HepG2 (cell line): ENCODE results near the gene PSMB3. TPM values are rescaled to one million over a fixed set of nuclear protein-coding genes. Genes with fewer than 3 reads are reported as not detected.
A peak's percentile ranks its signal among the peaks of the same experiment; 100 is the strongest.
"Not testable (repeated sequence)": the region's sequence is repeated elsewhere in the genome, so short reads cannot be mapped to it uniquely, and the experiment has no call there.

Source experiments
- ATAC-seq: fragments of 200-7000 bp; cut with Tn5 transposase; 3 replicates; pipeline ENCODE4 v1.9.1; 2020; ENCODE audit warnings: mild to moderate bottlenecking, moderate library complexity
- BruUV-seq: library from RNA; stranded (reverse); fragments of 400-500 nt; replicated peaks from 2 replicates; lab custom pipeline; 2021; lab: Mats Ljungman, UMichigan
- CTCF ChIA-PET: fragments of 300-600 bp; formaldehyde crosslinking; extraction: SDS; loops from one replicate; lab custom pipeline; 2021; ENCODE audit warnings: low total read pairs, inconsistent platforms, low intra/inter-chr PET ratio; lab: Yijun Ruan, JAX
- POLR2A ChIA-PET: fragments of 350-600 bp; sonication (Branson Sonifier 250); formaldehyde crosslinking; loops from one replicate; lab custom pipeline; 2020; ENCODE audit warnings: antibody characterized with exemption, inconsistent platforms; lab: Yijun Ruan, JAX
- DNase-seq: peaks from one replicate; pipeline ENCODE4 v3.0.0-alpha.2; 2015; ENCODE audit warnings: low spot score
- FAIRE-seq: peaks from 3 replicates; lab custom pipeline; 2011; peaks lifted over from hg19 to GRCh38; lab: Jason Lieb, UNC
- H2AFZ ChIP-seq: one replicate; pipeline ENCODE4 v1.6.1; 2011; ENCODE audit warnings: low read length, inconsistent platforms
- H3K27ac ChIP-seq: fragments of 300-600 bp; 3 replicates; pipeline ENCODE4 v1.8.0; 2011; ENCODE audit warnings: mixed run types, mild to moderate bottlenecking, mixed read lengths, low read length, inconsistent platforms; ENCODE audit not compliant: insufficient read depth; ENCODE audit errors: extremely low read length
- H3K27me3 ChIP-seq, 2 experiments: fragments of 200-600 bp in 1 of 2; 2 replicates in 1 of 2; 3 replicates in 1 of 2; pipeline versions ENCODE4 v1.6.0 to v1.8.0; 2011; ENCODE audit warnings: low read length in 2 of 2, mild to moderate bottlenecking in 2 of 2, moderate library complexity in 2 of 2, inconsistent platforms in 1 of 2; ENCODE audit not compliant: insufficient read depth in 2 of 2, control insufficient read depth in 1 of 2
- H3K36me3 ChIP-seq, 2 experiments: fragments of 200-600 bp in 1 of 2; replicated peaks in 1 of 2; 2 replicates in 1 of 2; 3 replicates in 1 of 2; pipeline versions ENCODE4 v1.5.1 to v1.8.0; 2011; ENCODE audit warnings: low read length in 2 of 2, inconsistent platforms in 1 of 2; ENCODE audit not compliant: insufficient read depth in 2 of 2, control insufficient read depth in 1 of 2
- H3K4me1 ChIP-seq: 2 replicates; pipeline ENCODE4 v1.5.1; 2012; ENCODE audit warnings: low read length, inconsistent platforms; ENCODE audit not compliant: insufficient read depth
- H3K4me2 ChIP-seq: 2 replicates; pipeline ENCODE4 v1.6.0; 2011; ENCODE audit warnings: low read depth, low read length, inconsistent platforms
- H3K4me3 ChIP-seq, 3 experiments: fragments of 200-600 bp in 1 of 3; sonication (generic), shearing (Covaris generic) in 1 of 3; replicated peaks in 1 of 3; 2 replicates each; pipeline ENCODE4 v1.5.1; 2011 to 2016; ENCODE audit warnings: low read length in 3 of 3, inconsistent platforms in 2 of 3, low read depth in 2 of 3, mild to moderate bottlenecking in 2 of 3, control low read depth in 1 of 3, mixed read lengths in 1 of 3; ENCODE audit not compliant: insufficient read depth in 1 of 3
- H3K79me2 ChIP-seq: one replicate; pipeline ENCODE4 v1.6.1; 2011; ENCODE audit warnings: low read length, inconsistent platforms; ENCODE audit not compliant: insufficient read depth
- H3K9ac ChIP-seq: 2 replicates; pipeline ENCODE4 v1.6.0; 2011; ENCODE audit warnings: mild to moderate bottlenecking, low read depth, low read length, inconsistent platforms; ENCODE audit not compliant: insufficient read depth
- H3K9me3 ChIP-seq: 2 replicates; pipeline ENCODE4 v1.5.1; 2012; ENCODE audit warnings: mild to moderate bottlenecking, low read length
- H4K20me1 ChIP-seq: 2 replicates; pipeline ENCODE4 v1.6.0; 2011; ENCODE audit warnings: inconsistent platforms, mild to moderate bottlenecking, low read length, moderate library complexity; ENCODE audit not compliant: insufficient read depth
- EHMT2 ChIP-seq: fragments of 200-600 bp; sonication (generic); IDR thresholded peaks from 2 replicates; pipeline ENCODE4 v1.7.0; 2017; ENCODE audit warnings: antibody characterized with exemption, low read depth, low read length, borderline replicate concordance
- HDAC1 ChIP-seq: sonication (generic); formaldehyde crosslinking; IDR thresholded peaks from 2 replicates; pipeline ENCODE4 v1.5.1; 2020; ENCODE audit warnings: mild to moderate bottlenecking, missing genetic modification reagents
- REPIN1 ChIP-seq: sonication (generic); formaldehyde crosslinking; IDR thresholded peaks from 2 replicates; pipeline ENCODE4 v1.8.0; 2022; ENCODE audit warnings: missing genetic modification reagents, low read depth, mild to moderate bottlenecking, borderline replicate concordance
- RFXAP ChIP-seq: sonication (generic); formaldehyde crosslinking; IDR thresholded peaks from 2 replicates; pipeline ENCODE4 v1.4.0; 2020; ENCODE audit warnings: missing genetic modification reagents, borderline replicate concordance
- TAF1 ChIP-seq: sonication (generic); formaldehyde crosslinking; IDR thresholded peaks from 2 replicates; pipeline ENCODE4 v1.4.0; 2020; ENCODE audit warnings: missing genetic modification reagents
- ZBTB42 ChIP-seq: sonication (generic); formaldehyde crosslinking; IDR thresholded peaks from 2 replicates; pipeline ENCODE4 v1.5.0; 2020; ENCODE audit warnings: mild to moderate bottlenecking, missing genetic modification reagents
- ZNF446 ChIP-seq: sonication (generic); formaldehyde crosslinking; IDR thresholded peaks from 2 replicates; pipeline ENCODE4 v1.5.0; 2020; ENCODE audit warnings: mild to moderate bottlenecking, missing genetic modification reagents
- ZNF543 ChIP-seq: sonication (generic); formaldehyde crosslinking; IDR thresholded peaks from 2 replicates; pipeline ENCODE4 v1.4.0; 2020; ENCODE audit warnings: mild to moderate bottlenecking, missing genetic modification reagents
- ZNF563 ChIP-seq: sonication (generic); formaldehyde crosslinking; IDR thresholded peaks from 2 replicates; pipeline ENCODE4 v1.8.0; 2022; ENCODE audit warnings: mild to moderate bottlenecking, moderate library complexity, missing genetic modification reagents
- WGBS: methylation state at CpG from one replicate; pipeline ENCODE4 v1.1.6; 2017; ENCODE audit warnings: low lambda C conversion rate; 5-methylcytosine and 5-hydroxymethylcytosine counted together
- in situ Hi-C: cut with HindIII; loops from 2 replicates; pipeline ENCODE4 v1.10.0; 2017; ENCODE audit warnings: low pct_unique_long_range_greater_than_20kb; ENCODE audit not compliant: extremely low pct_ligation_motif_present
- intact Hi-C: fragments of 100-400 bp; cut with micrococcal nuclease; formaldehyde crosslinking; loops from one replicate; pipeline ENCODE4 v1.10.0; 2022; ENCODE audit not compliant: unreplicated experiment
- polyA plus RNA-seq, 8 experiments: library from polyadenylated mRNA; depleted of rRNA in 3 of 8; stranded (reverse) in 7 of 8; unstranded in 1 of 8; fragments of >200 nt; fragmentation: Illumina TruSeq in 4 of 8; extraction: Trizol in 4 of 8; gene quantifications; 2 replicates each; pipeline versions ENCODE4 v1.2.1 to v1.2.3, GENCODE V29; 2011 to 2016; ENCODE audit warnings: low read depth in 4 of 8, missing spikeins in 1 of 8, mixed read lengths in 1 of 8; ENCODE audit not compliant: insufficient read depth in 1 of 8
- total RNA-seq, 5 experiments: library from RNA; depleted of rRNA; stranded (reverse); fragments of >200 nt; fragmentation: Illumina TruSeq; extraction: Trizol; gene quantifications; 2 replicates each; pipeline ENCODE4 v1.2.3, GENCODE V29; 2016; ENCODE audit warnings: low read depth in 1 of 5

PSMB3 gene
- total and polyA plus RNA-seq, 2 of the 13 experiments (the other 11 are each of a cell fraction or from before 2014, with no cell fraction given): 366 to 517 TPM

- Histone ChIP-seq H3K79me2 (no peaks in the 10 kb centered on the region), H3K9ac (no peak overlapping the region), H4K20me1 (no peaks in the 10 kb centered on the region), H3K36me3 (peaks cover 51 to 81% of the 10 kb centered on the region in 2 experiments), H3K4me1 (no peaks in the 10 kb centered on the region), H3K4me3 (no peak overlapping the region), H3K9me3 (no peaks in the 10 kb centered on the region), H3K27ac (no peak overlapping the region), H2AFZ (no peak overlapping the region), H3K4me2 (no peak overlapping the region), H3K27me3 (no peaks in the 10 kb centered on the region)
- POLR2A ChIA-PET: no interaction called here
- FAIRE-seq (no peak), ATAC-seq (peak; percentile 50), DNase-seq (no peak)
- 98% methylated on average over 3 of the region's 3 CpGs for WGBS
- in situ Hi-C loops: no loop called here
- TF ChIP-seq ZNF563 (CRISPR knock-in tag) (no peak), EHMT2 (no peak), ZNF543 (CRISPR knock-in tag) (no peak), RFXAP (CRISPR knock-in tag) (no peak), HDAC1 (CRISPR knock-in tag) (no peak)
- CTCF ChIA-PET: no interaction called here
- no TSS peak for BruUV-seq
- intact Hi-C loops: no loop called here
Measured at GRCh38 chr17:38783227-38783626, 30.7 kb downstream of the PSMB3 start.

GRCh38 chr17:38786372-38786771, 33.8 kb downstream of the PSMB3 start:
- BruUV-seq: no TSS peak
- H3K4me1 ChIP-seq: no peaks in the 10 kb centered on the region
- H3K27ac ChIP-seq: no peak overlapping the region
- no peak overlapping the region for H3K4me2 ChIP-seq
- no peak for TF ChIP-seq ZBTB42 (CRISPR knock-in tag)
- peak; percentile 20; the same call in 1 of the 2 replicates for TF ChIP-seq TAF1
- TF ChIP-seq ZNF446: no peak
- no peak for TF ChIP-seq REPIN1 (CRISPR knock-in tag)
- H3K27me3 ChIP-seq: no peaks in the 10 kb centered on the region
- in situ Hi-C loops: no loop called here
- no peak overlapping the region for H3K4me3 ChIP-seq
- ChIA-PET POLR2A (no interaction called here), CTCF (no interaction called here)
- DNase-seq (no peak), FAIRE-seq (no peak), ATAC-seq (no peak)
- H3K9me3 ChIP-seq: no peaks in the 10 kb centered on the region
- 99% methylated on average over 6 of the region's 6 CpGs for WGBS
- intact Hi-C loops: no loop called here
- H3K9ac ChIP-seq: no peak overlapping the region
- H3K79me2 ChIP-seq: peaks cover 5% of the 10 kb centered on the region
- peaks cover 24 to 50% of the 10 kb centered on the region in 2 experiments for H3K36me3 ChIP-seq
- H2AFZ ChIP-seq: no peak overlapping the region
- no peaks in the 10 kb centered on the region for H4K20me1 ChIP-seq

- CTCF ChIA-PET, H3K79me2 ChIP-seq, H4K20me1 ChIP-seq, H3K4me2 ChIP-seq, FAIRE-seq, intact Hi-C loops, ATAC-seq, H3K27ac ChIP-seq, DNase-seq, H2AFZ ChIP-seq, BruUV-seq, H3K4me1 ChIP-seq, H3K4me3 ChIP-seq, H3K9ac ChIP-seq, in situ Hi-C loops, H3K9me3 ChIP-seq, H3K27me3 ChIP-seq: not testable (repeated sequence)
- WGBS: 98% methylated on average over 4 of the region's 4 CpGs
- POLR2A ChIA-PET: interaction anchor here (0.8 kb wide), 1 partner anchor 38 kb away, joined by 3 read pairs; no protein-coding TSS in a partner anchor
- peaks cover 17 to 37% of the 10 kb centered on the region in 2 experiments for H3K36me3 ChIP-seq
Measured at GRCh38 chr17:38787999-38788398, 35.5 kb downstream of the PSMB3 start.
